GM21619 (cell line): ENCODE measurements around the gene ULK4.
"Not testable (repeated sequence)": the region's sequence is repeated elsewhere in the genome, so short reads cannot be mapped to it uniquely, and the experiment has no call there.

Experiments used
- ATAC-seq: cut with Tn5 transposase; IDR thresholded peaks from one replicate; pipeline ENCODE4 v1.9.1; 2021; ENCODE audit not compliant: unreplicated experiment

The ULK4 gene

DNA sequence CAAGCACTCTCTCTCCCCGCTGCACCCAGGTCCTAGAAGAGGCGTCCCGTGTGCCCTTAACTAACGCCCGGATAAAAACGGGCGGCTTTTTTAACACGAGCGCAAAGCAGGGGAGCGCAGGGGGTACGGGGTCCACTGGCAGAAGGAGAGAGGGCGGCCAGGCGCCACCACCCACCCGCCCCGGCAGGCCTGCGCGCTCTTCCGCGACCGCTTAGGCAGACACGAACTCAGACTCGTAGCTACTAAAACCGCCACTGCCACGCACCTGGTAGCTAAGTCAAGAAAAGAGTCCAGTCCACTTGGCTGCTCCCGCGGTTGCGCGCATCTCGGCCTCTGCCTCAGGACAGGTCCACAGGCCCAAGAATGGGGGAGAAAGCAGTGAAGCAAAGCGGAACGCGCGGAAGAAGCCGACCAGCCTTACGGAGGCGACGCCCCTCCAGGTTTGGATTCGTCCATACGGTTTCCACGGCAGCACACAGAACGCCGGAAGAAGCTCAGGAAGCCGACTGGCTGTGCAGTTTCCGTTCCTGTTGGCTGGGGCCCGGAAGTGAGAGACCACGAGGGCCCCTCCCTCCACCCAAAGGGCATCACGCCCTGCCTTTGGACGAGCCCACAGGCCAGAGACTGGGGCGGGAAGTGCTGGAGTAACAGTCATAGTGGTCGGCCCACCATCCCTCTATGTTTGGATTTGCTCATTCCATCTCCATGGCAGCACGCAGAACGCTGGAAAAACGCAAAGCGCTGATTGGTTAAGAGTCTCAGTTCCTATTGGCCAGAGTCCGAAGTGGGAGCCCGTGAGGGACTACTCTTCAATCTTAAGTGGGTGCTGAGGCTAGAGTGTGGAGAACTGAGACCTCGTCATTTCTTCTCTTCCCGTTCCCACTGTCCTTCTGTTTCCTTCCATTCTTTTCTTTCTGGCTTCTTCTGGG is at the start of gene ULK4:
ULK4 (minus strand) TSS at position 353 of the 929 bp plus-strand sequence. CDS start 7,344 bp downstream, outside the sequence.
- ATAC-seq, result peak; percentile 97

GRCh38 chr3:42010530-42010929 is 48.6 kb upstream of the ULK4 start:
- ATAC-seq, result no peak

DNA sequence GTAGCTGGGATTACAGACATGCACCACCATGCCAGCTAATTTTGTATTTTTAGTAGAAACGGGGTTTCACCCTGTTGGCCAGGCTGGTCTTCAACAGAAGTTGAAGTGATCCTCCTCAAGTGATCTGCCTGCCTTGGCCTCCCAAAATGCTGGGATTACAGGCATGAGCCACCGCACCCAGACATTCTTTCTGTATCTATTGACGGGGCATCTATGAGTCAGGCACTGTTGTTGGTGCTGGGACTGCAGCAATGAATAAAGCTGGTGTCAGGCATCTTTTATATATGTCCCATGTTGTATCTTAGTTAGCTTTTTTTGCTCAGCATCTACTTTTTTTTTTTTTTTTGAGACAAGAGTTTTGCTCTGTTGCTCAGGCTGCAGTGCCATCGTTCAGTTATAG is 47.6 kb upstream of the ULK4 start:
- ATAC-seq, result no peak

DNA sequence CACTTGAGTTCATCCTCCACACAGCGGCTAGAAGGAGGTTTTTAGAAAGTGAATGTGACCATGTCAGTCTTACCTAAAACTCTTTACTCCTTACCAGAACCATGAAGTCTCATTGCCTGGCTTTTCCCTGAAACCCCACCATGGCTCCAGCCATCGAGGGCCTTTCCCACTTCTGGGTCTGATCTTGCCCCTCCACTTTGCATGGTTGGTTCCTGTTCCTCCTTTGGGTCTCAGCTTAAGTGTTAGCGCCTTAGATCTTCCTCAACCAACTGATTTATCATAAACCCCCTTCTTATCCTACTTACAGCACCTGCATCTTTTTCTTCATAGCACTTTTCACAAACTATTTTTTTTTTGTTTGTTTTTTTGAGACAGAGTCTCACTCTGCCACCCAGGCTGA is 45.9 kb upstream of the ULK4 start:
- no peak for ATAC-seq

- ATAC-seq, result no peak
Observed at GRCh38 chr3:42005401-42005800, 43.5 kb upstream of the ULK4 start.

GRCh38 chr3:42002790-42003189 is 40.9 kb upstream of the ULK4 start:
- ATAC-seq, result no peak

GRCh38 chr3:42001777-42002176 is 39.9 kb upstream of the ULK4 start:
- no peak for ATAC-seq

- ATAC-seq, result no peak
Observed at GRCh38 chr3:41999909-42000308, 38.0 kb upstream of the ULK4 start.

GRCh38 chr3:41997702-41998550 is 36.0 kb upstream of the ULK4 start:
- ATAC-seq, result no peak

DNA sequence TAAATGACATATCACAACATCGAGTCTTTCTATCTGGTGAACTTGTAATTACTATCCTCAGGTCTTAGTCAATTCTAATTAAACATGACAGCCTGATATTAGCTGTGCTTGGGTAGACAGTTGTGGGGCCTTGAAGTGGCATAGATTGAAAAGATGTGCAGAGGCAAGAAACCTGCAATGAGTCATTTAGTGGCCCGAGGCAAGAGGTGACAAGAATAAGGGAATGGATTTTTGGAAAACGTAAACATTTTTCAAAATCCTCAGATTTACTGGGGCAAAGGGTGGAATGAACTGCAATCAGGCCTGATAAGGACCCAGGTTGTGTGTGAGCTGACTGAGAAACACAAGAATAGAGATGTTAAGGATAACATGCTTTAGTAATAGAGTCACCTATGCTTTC is 29.5 kb upstream of the ULK4 start:
- no peak for ATAC-seq

- ATAC-seq, result no peak
Observed at GRCh38 chr3:41989518-41989917, 27.6 kb upstream of the ULK4 start.

DNA sequence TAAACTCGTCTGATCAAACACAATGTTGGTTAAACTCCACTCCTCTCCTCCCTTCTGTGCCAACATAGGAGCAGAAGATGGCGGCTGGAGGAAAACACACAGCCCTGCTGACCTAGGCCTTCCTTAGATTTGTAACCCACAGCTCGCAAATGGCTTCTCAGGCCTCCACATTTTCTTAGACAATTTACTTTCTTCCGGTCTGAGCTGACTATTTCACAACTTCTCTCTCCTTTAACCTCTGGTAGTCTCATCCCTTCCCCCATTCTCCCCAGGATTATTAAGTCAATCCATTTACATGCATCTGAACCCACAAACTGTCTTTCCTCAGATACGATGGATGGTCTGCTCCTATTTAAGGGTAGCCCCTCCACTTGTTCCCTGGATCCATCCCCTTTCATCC is 25.7 kb upstream of the ULK4 start:
- no peak for ATAC-seq

GRCh38 chr3:41986561-41986960 is 24.7 kb upstream of the ULK4 start:
- ATAC-seq, result no peak

DNA sequence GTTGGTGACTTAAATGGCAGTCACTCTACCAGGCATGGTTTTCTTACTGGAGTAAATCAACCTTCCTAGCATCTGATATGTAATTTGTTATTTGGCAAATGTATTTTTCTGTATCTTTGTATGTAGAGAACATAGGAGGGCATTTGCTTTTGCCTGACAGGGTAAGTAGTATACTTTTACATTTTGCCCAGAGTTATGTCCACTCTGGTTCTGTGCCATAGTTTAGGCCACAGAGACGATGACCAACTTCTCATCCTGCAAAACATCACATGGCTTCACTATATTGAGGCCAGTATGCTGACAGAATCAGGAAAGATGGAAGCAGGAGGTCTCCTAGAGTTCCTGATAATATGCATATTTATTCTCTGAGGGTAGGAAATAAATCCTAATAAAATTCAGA is 23.1 kb upstream of the ULK4 start:
- ATAC-seq, result no peak

GRCh38 chr3:41983091-41983490 is 21.2 kb upstream of the ULK4 start:
- not testable (repeated sequence) for ATAC-seq

DNA sequence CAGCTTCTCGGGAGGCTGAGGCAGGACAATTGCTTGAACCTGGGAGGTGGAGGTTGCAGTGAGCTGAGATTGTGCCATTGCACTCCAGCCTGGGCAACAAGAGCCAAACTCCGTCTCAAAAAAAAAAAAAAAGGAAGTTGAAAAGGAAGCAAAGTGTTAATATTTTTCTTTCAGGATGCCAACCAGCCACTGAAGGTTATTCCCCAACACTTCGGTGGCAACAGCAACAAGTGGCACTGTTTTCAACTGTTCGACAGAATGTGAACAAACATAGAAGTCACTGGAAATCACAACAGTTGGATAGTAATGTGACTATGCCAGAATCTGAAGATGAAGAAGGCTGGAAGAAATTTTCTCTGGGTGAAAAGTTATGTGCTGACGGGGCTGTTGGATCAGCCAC is 15.5 kb upstream of the ULK4 start:
- not testable (repeated sequence) for ATAC-seq

- no peak for ATAC-seq
Observed at GRCh38 chr3:41975416-41976103, 13.7 kb upstream of the ULK4 start.

GRCh38 chr3:41974223-41974622 is 12.3 kb upstream of the ULK4 start:
- no peak for ATAC-seq

- no peak for ATAC-seq
Observed at GRCh38 chr3:41972802-41973201, 10.9 kb upstream of the ULK4 start.

DNA sequence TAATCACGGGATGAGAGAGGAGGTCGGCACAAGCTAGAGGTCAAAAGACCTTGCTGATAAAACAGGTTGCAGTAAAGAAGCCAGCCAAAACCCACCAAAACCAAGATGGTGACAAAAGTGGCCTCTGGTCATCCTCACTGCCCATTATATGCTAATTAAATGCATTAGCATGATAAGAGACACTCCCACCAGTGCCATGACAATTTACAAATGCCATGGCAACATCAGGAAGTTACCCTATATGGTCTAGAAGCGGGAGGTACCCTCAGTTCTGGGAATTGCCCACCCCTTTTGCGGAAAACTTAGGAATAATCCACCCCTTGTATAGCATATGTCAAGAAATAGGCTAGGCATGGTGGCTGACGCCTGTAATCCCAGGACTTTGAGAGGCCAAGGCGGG is 4.3 kb upstream of the ULK4 start:
- ATAC-seq, result no peak

GRCh38 chr3:41963823-41964222 is 1.9 kb upstream of the ULK4 start:
- ATAC-seq, result no peak
